Stimulated activated naive CD8-positive, alpha-beta T cell treated with anti-CD3 and anti-CD28 coated beads, Interleukin-15, Interleukin-2, amounts not matched to agents 100 ng/mL and 50 ng/mL, for 24 hours (primary cell): ENCODE measurements around the gene GTPBP3.
A peak's percentile ranks its signal among the peaks of the same experiment; 100 is the strongest.

Experiments used
- H3K27ac Mint-ChIP-seq: one replicate; pipeline ENCODE4 v1.8.0; 2021; ENCODE audit warnings: mild to moderate bottlenecking, mixed read lengths
- H3K27me3 Mint-ChIP-seq: one replicate; pipeline ENCODE4 v1.8.0; 2021; ENCODE audit warnings: mixed read lengths
- H3K36me3 Mint-ChIP-seq: one replicate; pipeline ENCODE4 v1.8.0; 2021; ENCODE audit warnings: low read depth, mixed read lengths
- H3K4me1 Mint-ChIP-seq: one replicate; pipeline ENCODE4 v1.8.0; 2021; ENCODE audit warnings: low read depth, mixed read lengths
- H3K4me3 Mint-ChIP-seq: one replicate; pipeline ENCODE4 v1.8.0; 2021; ENCODE audit warnings: mild to moderate bottlenecking, mixed read lengths
- H3K9me3 Mint-ChIP-seq: one replicate; pipeline ENCODE4 v1.8.0; 2021; ENCODE audit warnings: mixed read lengths

The GTPBP3 gene

DNA sequence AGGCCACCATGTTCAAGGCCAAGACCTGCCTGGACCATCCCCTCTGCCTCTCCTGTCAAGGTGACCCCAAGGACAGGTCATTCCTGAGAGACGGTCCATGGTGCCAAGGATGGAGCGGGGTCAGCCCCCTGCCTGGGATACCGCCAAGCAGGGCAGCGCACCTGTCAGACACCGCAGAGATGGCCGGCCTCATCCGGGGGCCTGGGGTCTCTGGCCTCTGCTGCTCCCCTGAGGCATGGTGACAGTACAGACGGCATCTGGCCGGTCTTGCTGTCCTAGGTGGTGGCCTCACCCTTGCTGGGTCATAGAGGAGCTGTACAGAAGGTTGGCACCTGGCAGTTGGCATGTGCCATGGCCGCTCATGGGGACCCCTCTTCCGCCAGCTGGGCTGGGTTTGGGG, 16.9 kb upstream of the GTPBP3 start:
- Mint-ChIP-seq H3K4me3 (no peak overlapping the region), H3K4me1 (peaks cover 4% of the 10 kb centered on the region), H3K36me3 (peaks cover 18% of the 10 kb centered on the region), H3K27me3 (no peaks in the 10 kb centered on the region), H3K27ac (no peak overlapping the region), H3K9me3 (no peaks in the 10 kb centered on the region)

- Mint-ChIP-seq H3K36me3 (peaks cover 11% of the 10 kb centered on the region), H3K4me1 (no peaks in the 10 kb centered on the region), H3K27ac (no peak overlapping the region), H3K9me3 (no peaks in the 10 kb centered on the region), H3K4me3 (no peak overlapping the region), H3K27me3 (no peaks in the 10 kb centered on the region)
Measured at GRCh38 chr19:17321655-17322489, 15.5 kb upstream of the GTPBP3 start.

GRCh38 chr19:17322854-17323253, 14.5 kb upstream of the GTPBP3 start:
- H3K4me1 Mint-ChIP-seq, result peaks cover 2% of the 10 kb centered on the region
- no peak overlapping the region for H3K4me3 Mint-ChIP-seq
- no peaks in the 10 kb centered on the region for H3K9me3 Mint-ChIP-seq
- no peak overlapping the region for H3K27ac Mint-ChIP-seq
- peaks cover 11% of the 10 kb centered on the region for H3K36me3 Mint-ChIP-seq
- no peaks in the 10 kb centered on the region for H3K27me3 Mint-ChIP-seq

- Mint-ChIP-seq H3K9me3 (no peaks in the 10 kb centered on the region), H3K27ac (no peak overlapping the region), H3K27me3 (no peaks in the 10 kb centered on the region), H3K4me3 (no peak overlapping the region), H3K4me1 (peaks cover 4% of the 10 kb centered on the region), H3K36me3 (peaks cover 11% of the 10 kb centered on the region)
Measured at GRCh38 chr19:17323300-17323963, 13.9 kb upstream of the GTPBP3 start.

GRCh38 chr19:17323964-17324332, 13.4 kb upstream of the GTPBP3 start:
- Mint-ChIP-seq H3K4me1 (peaks cover 7% of the 10 kb centered on the region), H3K4me3 (no peak overlapping the region), H3K27me3 (no peaks in the 10 kb centered on the region), H3K27ac (no peak overlapping the region), H3K9me3 (no peaks in the 10 kb centered on the region), H3K36me3 (peaks cover 11% of the 10 kb centered on the region)

DNA sequence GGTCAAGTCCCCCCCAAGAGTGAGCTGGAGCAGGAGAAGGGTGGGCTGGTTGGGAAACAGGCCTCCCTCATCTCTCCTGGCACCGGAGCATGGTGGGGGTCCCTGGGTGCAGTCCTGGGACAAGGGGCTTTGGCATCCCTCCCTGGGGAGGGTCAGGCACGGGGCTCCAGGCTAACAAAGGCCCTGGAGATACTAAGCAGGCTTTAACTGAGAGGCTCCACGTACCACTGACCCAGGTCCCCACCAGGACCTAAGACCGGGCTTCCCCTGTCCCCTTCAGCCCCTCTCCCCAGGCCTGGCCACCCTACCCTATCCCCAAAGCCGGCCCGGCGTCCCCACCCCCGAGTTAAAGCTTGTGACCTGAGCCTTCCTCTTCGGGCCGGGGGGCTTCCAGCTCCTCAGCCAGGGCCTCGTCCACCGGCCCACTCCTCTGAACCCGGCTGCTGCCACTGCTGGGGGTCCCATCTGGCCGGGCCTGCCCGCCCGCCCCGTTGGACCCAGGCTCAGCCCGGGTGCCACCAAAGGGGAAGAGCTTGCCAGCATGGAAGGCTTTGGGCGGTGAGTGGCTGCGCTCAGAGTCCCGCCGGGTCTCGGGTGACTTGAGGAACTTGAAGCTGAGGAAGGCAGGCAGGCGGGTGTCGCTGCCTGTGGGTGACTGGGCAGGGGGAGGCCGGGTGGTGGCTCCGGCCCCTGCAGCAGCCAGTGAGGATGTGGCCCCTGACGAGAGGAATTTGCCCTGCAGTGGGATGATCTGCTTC, 12.8 kb upstream of the GTPBP3 start:
- Mint-ChIP-seq H3K36me3 (peaks cover 11% of the 10 kb centered on the region), H3K4me1 (peaks cover 12% of the 10 kb centered on the region), H3K27me3 (no peaks in the 10 kb centered on the region), H3K9me3 (no peaks in the 10 kb centered on the region), H3K4me3 (no peak overlapping the region), H3K27ac (no peak overlapping the region)

GRCh38 chr19:17325133-17325532, 12.2 kb upstream of the GTPBP3 start:
- H3K4me1 Mint-ChIP-seq, result peaks cover 18% of the 10 kb centered on the region
- no peaks in the 10 kb centered on the region for H3K27me3 Mint-ChIP-seq
- no peak overlapping the region for H3K27ac Mint-ChIP-seq
- no peaks in the 10 kb centered on the region for H3K9me3 Mint-ChIP-seq
- H3K4me3 Mint-ChIP-seq, result no peak overlapping the region
- peaks cover 8% of the 10 kb centered on the region for H3K36me3 Mint-ChIP-seq

- H3K4me3 Mint-ChIP-seq, result no peak overlapping the region
Measured at GRCh38 chr19:17325881-17326594, 11.3 kb upstream of the GTPBP3 start.

DNA sequence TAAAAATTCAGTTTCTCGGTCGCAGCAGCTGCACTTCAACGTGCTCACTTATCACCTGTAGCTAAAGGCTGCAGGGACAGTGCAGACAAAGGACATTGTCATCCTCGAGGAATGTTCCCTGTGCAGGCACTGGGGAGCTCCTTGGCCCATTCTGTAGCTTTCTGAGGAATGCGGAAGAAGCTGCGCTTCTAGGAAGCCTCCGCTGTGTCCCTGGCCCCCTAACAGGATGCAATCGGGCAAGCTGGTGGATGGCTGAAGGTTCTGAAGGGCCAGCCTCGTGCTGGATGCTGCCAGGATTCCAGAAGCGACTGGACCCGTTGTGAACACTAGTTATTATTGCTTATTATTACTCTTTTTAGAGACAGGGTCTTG, 10.8 kb upstream of the GTPBP3 start:
- Mint-ChIP-seq H3K4me1 (peaks cover 18% of the 10 kb centered on the region), H3K36me3 (peaks cover 4% of the 10 kb centered on the region), H3K27me3 (no peaks in the 10 kb centered on the region), H3K9me3 (no peaks in the 10 kb centered on the region), H3K4me3 (no peak overlapping the region), H3K27ac (no peak overlapping the region)

More at GRCh38 chr19:17325881-17326594, 11.3 kb upstream of the GTPBP3 start:
- Mint-ChIP-seq H3K4me1 (peaks cover 18% of the 10 kb centered on the region), H3K27me3 (no peaks in the 10 kb centered on the region), H3K27ac (no peak overlapping the region), H3K9me3 (no peaks in the 10 kb centered on the region), H3K36me3 (peaks cover 4% of the 10 kb centered on the region)

DNA sequence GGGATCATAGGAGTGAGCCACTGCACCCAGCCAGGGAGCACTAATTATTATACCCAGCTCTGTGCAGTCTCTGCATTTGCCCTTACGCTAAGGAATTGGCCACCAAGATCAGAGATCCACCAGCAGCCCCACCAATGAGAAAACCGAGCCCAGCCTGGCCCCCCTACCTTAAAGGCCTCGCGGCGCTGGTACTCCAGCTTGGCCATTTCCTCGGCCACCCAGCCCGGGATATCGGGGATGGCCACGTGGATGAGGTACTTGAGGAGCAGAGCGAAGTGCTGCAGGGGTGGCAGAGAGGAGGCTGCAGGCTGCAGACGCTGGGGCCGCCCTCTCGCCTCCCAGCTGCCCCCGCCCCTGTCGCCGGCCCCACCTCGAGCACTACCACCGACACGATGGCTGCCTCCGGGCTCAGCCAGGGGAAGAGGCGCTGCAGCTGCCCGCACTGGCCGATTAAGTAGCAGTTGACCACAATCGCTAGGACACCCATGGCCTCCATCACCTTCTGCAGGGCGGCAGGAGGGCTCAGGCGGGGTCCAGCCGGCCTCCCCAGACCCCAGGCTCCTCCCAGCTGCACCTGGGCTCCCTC, 10.2 kb upstream of the GTPBP3 start:
- Mint-ChIP-seq H3K4me3 (no peak overlapping the region), H3K27ac (no peak overlapping the region), H3K27me3 (no peaks in the 10 kb centered on the region), H3K4me1 (peaks cover 18% of the 10 kb centered on the region), H3K36me3 (peaks cover 4% of the 10 kb centered on the region), H3K9me3 (no peaks in the 10 kb centered on the region)

DNA sequence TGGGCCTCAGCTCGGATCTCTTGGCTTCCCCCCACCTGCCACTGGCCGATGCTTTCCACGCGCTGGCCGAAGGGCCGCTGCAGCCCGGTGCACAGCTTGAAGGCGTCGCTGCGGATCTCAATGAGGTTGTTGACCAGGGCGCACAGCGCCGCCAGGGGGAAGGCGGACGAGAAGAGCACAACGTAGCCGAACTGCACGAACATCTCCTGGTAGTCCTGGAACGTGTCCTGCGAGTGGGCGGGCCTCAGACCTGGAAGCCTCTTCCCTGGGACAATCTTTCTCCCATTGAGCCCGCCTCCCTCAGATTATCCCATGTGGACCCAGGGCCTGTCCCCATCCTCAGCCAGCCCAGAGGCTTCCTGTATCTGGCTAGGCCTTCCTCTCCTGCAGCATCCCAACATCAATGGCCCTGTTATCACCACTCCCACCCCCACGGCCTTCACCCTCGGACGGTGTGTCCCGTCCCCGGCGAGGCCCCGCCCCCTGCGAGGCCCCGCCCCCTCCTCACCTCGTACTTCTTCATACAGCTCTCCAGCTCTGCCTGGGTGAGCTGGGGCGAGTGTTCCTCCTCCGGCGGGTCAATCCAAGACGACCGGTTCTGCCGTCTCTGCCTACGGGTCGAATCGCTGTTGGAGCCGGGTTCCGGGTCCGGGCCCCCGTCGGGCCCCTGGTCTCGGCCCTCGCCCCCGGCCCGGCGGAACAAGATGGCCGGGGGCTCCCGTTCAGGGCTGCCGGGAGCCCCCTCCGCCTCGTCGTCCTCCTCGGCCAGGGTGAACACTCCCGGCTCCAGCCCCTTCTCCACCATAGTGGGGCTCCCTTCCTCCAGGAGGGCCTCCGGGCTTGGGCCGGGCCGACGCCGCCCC, 9.5 kb upstream of the GTPBP3 start:
- Mint-ChIP-seq H3K36me3 (no peaks in the 10 kb centered on the region), H3K27me3 (no peaks in the 10 kb centered on the region), H3K4me1 (peaks cover 18% of the 10 kb centered on the region), H3K9me3 (no peaks in the 10 kb centered on the region), H3K27ac (no peak overlapping the region), H3K4me3 (peak overlapping the region; percentile 43)

DNA sequence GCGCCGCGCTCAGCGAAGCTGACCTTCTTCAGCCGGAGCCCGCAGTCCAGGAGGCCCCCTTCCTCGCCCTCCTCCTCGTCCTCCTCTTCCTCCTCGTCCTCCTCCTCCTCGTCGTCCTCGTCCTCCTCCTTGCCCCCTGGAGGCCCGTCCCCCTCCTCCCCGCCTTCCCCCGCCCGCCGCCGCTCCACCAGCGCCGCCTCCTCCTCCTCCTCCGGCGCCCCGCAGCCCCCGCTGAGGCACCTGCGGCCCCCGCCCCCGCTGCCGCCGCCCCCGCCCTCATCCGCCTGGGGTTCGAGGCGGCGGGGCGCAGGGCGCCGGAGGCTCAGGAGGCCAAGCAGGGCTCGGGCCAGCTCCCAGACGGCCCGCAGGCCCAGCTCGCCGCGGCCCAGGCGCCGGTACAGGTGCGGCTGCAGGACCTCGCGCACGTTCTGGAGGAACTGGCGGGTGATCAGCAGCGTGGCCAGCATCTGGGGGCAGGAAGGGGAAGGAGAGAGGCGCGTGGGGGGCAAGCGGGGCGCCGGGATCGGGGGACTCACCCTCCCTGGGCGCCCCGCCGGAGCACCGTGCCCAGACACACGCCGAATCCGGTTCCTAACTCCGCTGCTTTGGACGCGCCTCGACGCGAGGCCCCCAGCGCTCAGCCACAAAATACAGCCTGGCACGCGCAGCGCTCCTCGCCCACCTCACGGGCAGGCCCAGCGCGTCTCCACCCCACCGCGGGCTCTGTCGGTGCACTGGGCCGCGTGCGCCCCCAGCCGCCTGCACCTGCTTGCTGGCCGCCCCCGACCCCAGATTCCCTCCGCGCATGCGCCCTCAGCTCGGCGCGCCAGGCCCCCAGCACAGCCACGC, 8.6 kb upstream of the GTPBP3 start:
- H3K36me3 Mint-ChIP-seq, result no peaks in the 10 kb centered on the region
- no peaks in the 10 kb centered on the region for H3K9me3 Mint-ChIP-seq
- H3K4me3 Mint-ChIP-seq, result peak overlapping the region; percentile 37
- no peaks in the 10 kb centered on the region for H3K27me3 Mint-ChIP-seq
- no peak overlapping the region for H3K27ac Mint-ChIP-seq
- peaks cover 22% of the 10 kb centered on the region for H3K4me1 Mint-ChIP-seq
